ENCODE results near the gene JCHAIN. TPM values are rescaled to one million over a fixed set of nuclear protein-coding genes. Genes with fewer than 3 reads are reported as not detected.
"Not testable (repeated sequence)": the region's sequence is repeated elsewhere in the genome, so short reads cannot be mapped to it uniquely, and the experiment has no call there.

The JCHAIN gene
- total RNA-seq: 4.4 TPM
- long read RNA-seq, partial matches to known transcripts: 0 of 3 reads
- long read RNA-seq, other reads (novel, unspliced or antisense): 0 of 3 reads

GRCh38 chr4:70666369-70666768, at the start of gene JCHAIN:
Gene JCHAIN, minus strand, starts transcription at chr4:70666508. Its CDS starts 18 bp downstream, at chr4:70666490.
- intact Hi-C loops (cut with DNase I): no loop called here
- DNase-seq: no peak
- ATAC-seq (ENCODE audit: poor library complexity): no peak

- DNase-seq: no peak
- intact Hi-C loops (cut with DNase I): no loop called here
Measured at GRCh38 chr4:70715097-70715496, 48.8 kb upstream of the JCHAIN start.

DNA sequence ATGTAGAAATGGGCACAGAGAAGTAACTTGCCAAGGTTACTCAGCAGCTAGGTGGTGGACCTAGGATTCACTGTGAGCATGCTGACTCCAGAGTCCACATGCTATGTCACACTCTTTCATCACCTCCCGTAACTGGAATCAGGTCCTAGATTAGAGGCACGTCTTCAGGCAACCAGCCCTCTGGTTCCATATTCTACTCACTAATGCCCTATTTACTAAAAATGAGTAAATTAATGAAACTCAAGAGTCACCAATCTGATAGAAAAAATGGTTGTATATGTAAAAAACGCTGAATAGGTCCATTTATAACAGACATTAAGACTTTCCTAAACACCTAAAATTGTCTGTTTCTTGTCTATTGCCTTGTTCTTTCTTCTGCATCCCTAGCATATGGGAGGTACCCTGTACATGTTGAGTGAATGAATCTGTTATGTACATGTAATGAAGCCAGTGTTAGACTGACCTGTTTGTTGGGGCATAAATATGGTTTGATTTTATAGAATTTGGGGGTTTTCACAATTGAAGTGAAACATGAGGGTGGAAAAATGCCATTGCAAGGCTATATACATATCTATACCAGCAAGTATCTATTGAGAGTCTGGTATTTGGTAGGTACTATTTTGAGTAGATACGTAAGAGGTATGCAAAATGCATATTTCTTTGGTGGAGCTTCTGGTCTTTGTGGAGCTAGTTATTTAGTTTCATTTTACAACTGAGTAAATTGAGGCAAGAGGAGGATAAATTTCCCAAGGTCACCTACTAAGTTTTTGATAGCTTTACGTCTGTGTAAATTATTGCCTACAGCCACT, 48.0 kb upstream of the JCHAIN start:
- intact Hi-C loops (cut with DNase I): no loop called here
- ATAC-seq (ENCODE audit: poor library complexity) (peak; percentile 58), DNase-seq (no peak)

More at GRCh38 chr4:70715097-70715496, 48.8 kb upstream of the JCHAIN start:
- ATAC-seq (ENCODE audit: poor library complexity): no peak

GRCh38 chr4:70713453-70714078, 47.3 kb upstream of the JCHAIN start:
- no peak for DNase-seq
- intact Hi-C loops (cut with DNase I): no loop called here
- ATAC-seq (ENCODE audit: poor library complexity): no peak

- no peak for ATAC-seq (ENCODE audit: poor library complexity)
- intact Hi-C loops (cut with DNase I): no loop called here
- DNase-seq: no peak
Measured at GRCh38 chr4:70712604-70713452, 46.5 kb upstream of the JCHAIN start.

DNA sequence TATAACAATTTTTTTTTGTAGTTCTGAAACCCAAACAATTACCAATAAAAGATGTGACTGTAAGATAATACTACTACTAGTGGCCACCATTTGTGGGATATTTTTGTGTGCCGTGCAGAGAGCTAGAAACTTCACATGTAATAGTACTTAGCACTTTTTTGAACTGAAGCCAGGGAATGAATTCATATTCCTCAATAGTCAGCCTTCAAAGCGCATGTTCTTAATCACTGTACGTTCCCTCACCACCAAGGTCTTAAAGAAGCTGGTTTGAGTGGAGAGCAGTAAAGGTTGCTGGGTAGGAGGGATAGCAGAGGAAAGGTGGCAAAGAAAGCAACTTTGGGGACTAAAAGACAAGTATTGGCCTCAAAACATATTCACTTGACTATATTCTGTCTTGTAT, 45.8 kb upstream of the JCHAIN start:
- intact Hi-C loops (cut with DNase I): no loop called here
- ATAC-seq (ENCODE audit: poor library complexity) (no peak), DNase-seq (no peak)

DNA sequence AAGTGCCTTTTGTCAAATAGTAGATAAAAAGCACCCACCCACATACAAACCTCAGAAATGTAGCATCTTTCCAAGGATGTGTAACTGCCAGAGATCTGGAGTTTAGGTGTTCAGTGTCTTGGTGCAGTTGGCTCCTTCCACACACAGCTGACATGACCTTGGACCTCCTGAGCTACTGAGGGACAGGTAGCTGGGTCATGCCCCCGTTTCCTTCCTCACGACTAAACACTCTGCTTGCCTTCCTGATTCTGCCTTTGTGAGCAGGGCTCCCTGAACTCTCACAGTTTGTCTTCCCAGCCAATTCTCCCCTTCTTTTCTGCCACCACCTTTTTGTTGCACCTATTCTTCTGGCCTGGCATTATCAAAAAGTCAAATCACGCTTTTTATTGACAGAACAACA, 45.3 kb upstream of the JCHAIN start:
- intact Hi-C loops (cut with DNase I): no loop called here
- ATAC-seq (ENCODE audit: poor library complexity): no peak
- no peak for DNase-seq

DNA sequence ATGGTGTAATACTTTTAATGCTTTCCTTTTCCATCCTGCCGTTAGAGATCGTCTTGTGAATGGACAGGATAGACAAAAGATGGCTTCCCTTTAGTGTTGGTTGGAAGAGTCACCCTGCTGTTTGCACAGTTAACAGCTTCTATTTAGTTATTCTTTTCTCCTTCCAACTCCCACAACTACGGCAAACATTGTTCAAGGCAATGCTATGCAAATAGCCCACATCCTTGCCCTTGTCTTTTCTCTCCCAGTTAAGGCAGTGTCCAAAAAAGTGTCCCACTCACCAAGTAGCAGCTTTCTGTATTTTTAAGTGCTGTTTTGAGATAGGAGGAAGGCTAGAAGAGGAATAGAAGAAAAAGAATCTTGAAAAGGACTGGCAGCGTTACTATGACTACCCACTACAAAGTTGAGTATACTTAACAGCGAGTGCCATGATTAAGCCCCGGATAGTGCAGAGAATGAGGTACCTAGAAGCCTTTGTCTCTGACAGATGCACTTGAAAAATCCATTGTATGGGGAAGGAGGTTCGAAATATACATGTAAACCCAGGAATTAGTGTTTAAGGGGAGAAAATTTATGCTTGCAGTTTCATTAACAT, 43.4 kb upstream of the JCHAIN start:
- intact Hi-C loops (cut with DNase I): no loop called here
- ATAC-seq (ENCODE audit: poor library complexity) (no peak), DNase-seq (no peak)

DNA sequence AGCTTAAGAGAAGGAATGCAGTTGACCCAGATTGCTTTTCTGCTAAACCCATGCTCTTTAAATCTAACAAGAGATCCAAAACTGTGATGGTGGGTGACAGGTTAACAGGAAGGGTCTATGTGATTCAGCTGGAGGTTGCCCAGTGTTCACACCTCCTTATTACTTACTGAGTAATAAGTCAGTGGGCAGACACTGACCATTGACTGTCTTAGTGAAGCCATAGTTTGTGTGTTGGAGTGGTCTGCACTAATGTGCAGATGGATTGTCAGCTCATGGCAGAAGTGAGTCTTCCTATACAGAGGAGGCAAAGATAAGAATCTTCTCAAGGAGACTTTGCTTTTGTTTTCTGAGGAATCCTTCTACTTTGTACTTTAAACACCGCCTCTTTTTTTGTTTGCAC, 40.2 kb upstream of the JCHAIN start:
- DNase-seq: no peak
- ATAC-seq (ENCODE audit: poor library complexity): no peak
- intact Hi-C loops (cut with DNase I): no loop called here

- ATAC-seq (ENCODE audit: poor library complexity) (no peak), DNase-seq (no peak)
- intact Hi-C loops (cut with DNase I): no loop called here
Measured at GRCh38 chr4:70706044-70706461, 39.7 kb upstream of the JCHAIN start.

- intact Hi-C loops (cut with DNase I): loop anchor here (2.0 kb wide), 1 partner anchor 17 kb away; the partner anchor contains the start of gene UTP3
- DNase-seq (peak; percentile 87), ATAC-seq (ENCODE audit: poor library complexity) (peak; percentile 86)
Measured at GRCh38 chr4:70705183-70706043, 39.1 kb upstream of the JCHAIN start.

- ATAC-seq (ENCODE audit: poor library complexity) (peak; percentile 57), DNase-seq (no peak)
- intact Hi-C loops (cut with DNase I): loop anchor here (2.0 kb wide), 1 partner anchor 16 kb away; the partner anchor contains the start of gene UTP3
Measured at GRCh38 chr4:70704931-70705182, 38.5 kb upstream of the JCHAIN start.

DNA sequence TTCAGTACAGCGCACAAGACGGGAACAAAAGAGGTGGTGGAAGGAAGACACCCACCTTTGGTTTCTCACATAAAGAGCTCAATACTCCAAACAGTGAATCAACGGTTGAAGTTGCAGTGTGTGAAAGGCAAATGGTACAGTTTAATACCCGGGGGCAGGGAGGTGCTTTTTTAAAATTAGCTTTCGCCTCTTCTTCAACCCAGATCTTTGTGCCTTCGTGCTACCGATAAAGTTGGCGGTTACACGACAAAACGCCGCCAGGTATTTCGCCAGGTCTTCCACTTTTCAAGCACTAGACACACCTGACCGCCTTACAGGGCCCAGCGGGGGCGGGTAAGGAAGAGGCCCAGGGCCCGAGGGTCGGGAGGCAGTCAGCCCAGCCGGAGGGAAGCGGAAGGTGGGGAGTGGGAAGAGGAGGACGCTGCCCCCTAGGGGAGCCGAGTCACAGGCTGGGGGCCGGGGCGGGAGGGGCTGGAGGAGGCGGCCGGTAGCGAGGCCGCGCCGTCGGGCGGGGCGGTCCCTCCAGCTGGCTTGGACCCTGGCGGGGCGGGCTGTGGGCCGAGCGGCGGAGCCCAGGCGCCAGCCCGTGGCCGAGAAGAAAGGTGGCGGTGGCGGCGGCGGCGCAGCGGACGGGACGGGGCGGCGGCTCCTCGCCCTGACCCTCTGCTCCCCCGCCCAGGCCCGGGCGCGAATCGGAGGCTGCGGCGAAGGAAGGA, 38.1 kb upstream of the JCHAIN start:
- ATAC-seq (ENCODE audit: poor library complexity): peak; percentile 88
- intact Hi-C loops (cut with DNase I): loop anchor here (2.0 kb wide), 1 partner anchor 16 kb away; the partner anchor contains the start of gene UTP3
- peak; percentile 89 for DNase-seq

DNA sequence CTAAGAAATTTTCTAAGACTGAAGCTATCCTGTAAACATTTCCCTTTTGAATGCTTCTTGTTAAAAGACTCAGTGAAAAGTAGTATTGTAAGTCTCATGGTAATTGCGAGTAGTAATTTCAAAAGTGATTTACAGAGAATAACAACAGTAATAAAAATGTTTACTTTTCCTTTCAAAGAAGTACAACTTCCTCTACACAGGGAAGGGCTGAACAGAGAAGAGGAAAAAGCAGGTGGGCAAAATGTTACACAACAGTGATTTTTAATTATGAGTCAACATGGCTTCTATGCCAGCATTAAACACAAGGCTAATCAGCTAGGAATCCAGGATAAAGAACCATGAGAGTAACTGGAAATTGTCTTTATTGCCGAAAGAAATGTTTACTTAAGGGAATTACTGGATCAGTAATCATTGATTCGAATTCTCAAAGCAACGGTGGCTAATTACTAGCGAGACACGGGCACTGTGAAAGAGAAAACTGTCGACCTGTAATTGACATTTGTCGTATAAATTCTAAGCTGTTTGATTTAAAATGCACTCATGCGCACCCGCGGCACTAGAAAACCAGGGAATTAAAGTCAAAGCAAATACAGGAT, 37.4 kb upstream of the JCHAIN start:
- intact Hi-C loops (cut with DNase I): loop anchor here (2.0 kb wide), 1 partner anchor 15 kb away; the partner anchor contains the start of gene UTP3
- ATAC-seq (ENCODE audit: poor library complexity) (no peak), DNase-seq (no peak)

DNA sequence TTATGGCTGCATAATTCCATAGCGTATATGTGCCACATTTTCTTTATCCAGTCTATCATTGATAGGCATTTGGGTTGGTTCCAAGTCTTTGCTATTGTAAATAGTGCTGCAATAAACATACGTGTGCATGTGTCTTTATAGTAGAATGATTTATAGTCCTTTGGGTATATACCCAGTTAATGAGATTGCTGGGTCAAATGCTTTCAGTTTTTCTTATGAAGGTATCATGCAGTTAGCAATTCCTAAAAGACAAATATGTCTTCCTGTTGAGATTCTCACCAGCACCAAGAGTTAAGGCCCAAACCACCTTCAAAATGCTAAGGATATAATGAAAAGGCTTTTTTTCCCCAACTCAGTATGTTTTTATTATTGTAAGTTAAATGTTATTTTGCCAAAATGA, 36.3 kb upstream of the JCHAIN start:
- DNase-seq; ATAC-seq (ENCODE audit: poor library complexity); intact Hi-C loops (cut with DNase I): not testable (repeated sequence)

DNA sequence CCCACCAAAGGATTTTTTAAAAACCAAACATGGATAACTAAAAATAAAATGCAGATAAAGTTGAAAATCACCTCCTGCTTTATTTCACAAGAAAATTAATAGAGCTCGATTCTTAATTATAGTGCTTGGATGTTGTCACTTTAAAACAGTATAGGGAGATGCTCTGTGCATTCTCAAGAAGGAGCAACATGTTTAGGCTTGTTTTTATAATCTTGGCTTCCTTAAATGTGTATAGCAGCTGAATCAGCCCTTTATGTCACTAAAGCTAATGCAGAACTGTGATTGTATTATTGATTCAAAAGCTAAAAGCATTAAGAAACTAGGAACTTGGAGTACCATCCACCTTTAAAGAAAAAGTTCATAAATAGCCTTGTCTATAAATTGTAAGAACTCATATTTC, 35.0 kb upstream of the JCHAIN start:
- intact Hi-C loops (cut with DNase I): no loop called here
- ATAC-seq (ENCODE audit: poor library complexity) (no peak), DNase-seq (no peak)

DNA sequence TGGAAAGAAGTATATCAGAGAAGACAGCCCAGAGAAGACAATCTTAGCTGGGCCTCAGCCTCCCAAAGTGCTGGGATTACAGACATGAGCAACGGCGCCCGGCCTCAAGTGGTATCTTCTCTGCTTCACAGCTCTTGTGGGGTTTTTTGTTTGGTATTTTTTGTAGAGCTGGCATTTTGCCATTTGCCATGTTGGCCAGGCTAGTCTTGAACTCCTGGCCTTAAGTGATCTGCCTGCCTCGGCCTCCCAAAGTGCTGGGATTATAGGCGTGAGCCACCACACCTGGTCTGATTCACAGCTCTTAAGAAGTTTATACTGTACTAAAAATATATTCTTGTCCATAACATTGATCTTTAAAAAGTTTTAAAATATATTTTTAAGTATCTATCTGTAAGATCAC, 34.4 kb upstream of the JCHAIN start:
- intact Hi-C loops (cut with DNase I): no loop called here

More for the DNA sequence above, 34.4 kb upstream of the JCHAIN start:
- ATAC-seq (ENCODE audit: poor library complexity) (no peak), DNase-seq (no peak)

Measured in Right ventricle myocardium superior (tissue), 1 donor.